Neural crest cell (in vitro differentiated cells): ENCODE results near the gene NOX3. TPM values are rescaled to one million over a fixed set of nuclear protein-coding genes. Genes with fewer than 3 reads are reported as not detected.

Source experiments
- DNase-seq: peaks from one replicate; pipeline ENCODE4 v3.0.0; 2021; ENCODE audit warnings: low read depth, mixed read lengths, low spot score
- H3K27ac Mint-ChIP-seq: one replicate; pipeline ENCODE4 v1.8.0; 2021; ENCODE audit warnings: mild to moderate bottlenecking, mixed read lengths; ENCODE audit not compliant: unreplicated experiment
- H3K27me3 Mint-ChIP-seq: 2 replicates; pipeline ENCODE4 v1.8.0; 2021; ENCODE audit warnings: low read depth, mild to moderate bottlenecking, mixed read lengths
- H3K36me3 Mint-ChIP-seq: 2 replicates; pipeline ENCODE4 v1.8.0; 2021; ENCODE audit warnings: low read depth, mild to moderate bottlenecking, mixed read lengths
- H3K4me1 Mint-ChIP-seq: 2 replicates; pipeline ENCODE4 v1.8.0; 2021; ENCODE audit warnings: mixed read lengths
- H3K4me3 Mint-ChIP-seq: one replicate; pipeline ENCODE4 v1.8.0; 2021; ENCODE audit warnings: mild to moderate bottlenecking, mixed read lengths
- H3K9me3 Mint-ChIP-seq: 2 replicates; pipeline ENCODE4 v1.8.0; 2021; ENCODE audit warnings: mixed read lengths
- CTCF ChIP-seq: fragments of 200-600 bp; sonication (generic); conservative IDR thresholded peaks from 2 replicates; pipeline ENCODE4 v1.5.0; 2021; ENCODE audit warnings: antibody characterized with exemption, mild to moderate bottlenecking
- total RNA-seq: library from RNA; stranded (reverse); gene quantifications from 2 replicates; pipeline ENCODE4 v1.2.1, GENCODE V29; 2021

NOX3 gene
- total RNA-seq, 1 donor from 2014 or later, result not detected

GRCh38 chr6:155380666-155381332, 74.8 kb downstream of the NOX3 start:
- Mint-ChIP-seq H3K27me3 (no peaks in the 10 kb centered on the region), H3K4me3 (no peak overlapping the region), H3K27ac (no peak overlapping the region), H3K36me3 (peaks cover 2% of the 10 kb centered on the region), H3K9me3 (peaks cover 2% of the 10 kb centered on the region), H3K4me1 (peaks cover 16% of the 10 kb centered on the region)
- TF ChIP-seq CTCF, result no peak
- no peak for DNase-seq

- Mint-ChIP-seq H3K27ac (no peak overlapping the region), H3K4me1 (peaks cover 9% of the 10 kb centered on the region), H3K27me3 (no peaks in the 10 kb centered on the region), H3K4me3 (no peak overlapping the region), H3K9me3 (peaks cover 2% of the 10 kb centered on the region), H3K36me3 (no peaks in the 10 kb centered on the region)
- DNase-seq, result no peak
- no peak for TF ChIP-seq CTCF
Measured at GRCh38 chr6:155378724-155379123, 76.9 kb downstream of the NOX3 start.

GRCh38 chr6:155378276-155378675, 77.4 kb downstream of the NOX3 start:
- no peaks in the 10 kb centered on the region for H3K36me3 Mint-ChIP-seq
- no peaks in the 10 kb centered on the region for H3K27me3 Mint-ChIP-seq
- H3K4me3 Mint-ChIP-seq, result no peak overlapping the region
- no peak for DNase-seq
- peaks cover 9% of the 10 kb centered on the region for H3K4me1 Mint-ChIP-seq
- TF ChIP-seq CTCF, result no peak
- no peak overlapping the region for H3K27ac Mint-ChIP-seq
- H3K9me3 Mint-ChIP-seq, result peaks cover 2% of the 10 kb centered on the region

DNA sequence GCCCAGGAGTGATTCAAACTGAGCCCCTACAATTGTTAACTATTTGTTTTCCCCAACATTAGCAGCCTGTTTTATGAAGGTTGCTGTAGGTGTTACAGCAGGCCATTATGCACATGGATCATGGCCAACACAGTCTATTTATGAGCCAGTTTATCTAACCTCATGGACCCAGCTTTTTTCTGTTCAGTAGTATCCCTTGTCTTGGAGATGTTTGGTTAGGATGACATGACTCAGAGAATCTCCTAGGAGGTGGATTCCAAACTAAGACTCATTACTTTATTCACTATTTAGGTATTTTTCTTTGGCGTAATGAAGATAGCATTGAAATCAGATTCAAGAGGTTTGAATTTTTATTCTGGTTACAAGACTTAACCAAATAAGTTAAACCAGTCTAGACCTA, 78.6 kb downstream of the NOX3 start:
- H3K9me3 Mint-ChIP-seq, result peaks cover 2% of the 10 kb centered on the region

GRCh38 chr6:155375801-155376200, 79.8 kb downstream of the NOX3 start:
- H3K36me3 Mint-ChIP-seq, result no peaks in the 10 kb centered on the region
- no peak overlapping the region for H3K27ac Mint-ChIP-seq
- peaks cover 2% of the 10 kb centered on the region for H3K9me3 Mint-ChIP-seq
- no peak overlapping the region for H3K4me3 Mint-ChIP-seq
- H3K4me1 Mint-ChIP-seq, result no peaks in the 10 kb centered on the region
- TF ChIP-seq CTCF, result no peak
- no peak for DNase-seq
- no peaks in the 10 kb centered on the region for H3K27me3 Mint-ChIP-seq

More for the DNA sequence above, 78.6 kb downstream of the NOX3 start:
- no peaks in the 10 kb centered on the region for H3K27me3 Mint-ChIP-seq
- H3K4me1 Mint-ChIP-seq, result peaks cover 9% of the 10 kb centered on the region
- no peak overlapping the region for H3K27ac Mint-ChIP-seq
- no peak overlapping the region for H3K4me3 Mint-ChIP-seq
- no peaks in the 10 kb centered on the region for H3K36me3 Mint-ChIP-seq
- DNase-seq, result no peak
- TF ChIP-seq CTCF, result no peak
